DND-41 (cell line): ENCODE data around the gene IDH3G.
"Not testable (repeated sequence)": the region's sequence is repeated elsewhere in the genome, so short reads cannot be mapped to it uniquely, and the experiment has no call there.

Experiments
- ATAC-seq: fragments of 200-7000 bp; cut with Tn5 transposase; 3 replicates; pipeline ENCODE4 v1.9.1; 2021; ENCODE audit warnings: low read depth; ENCODE audit not compliant: insufficient read depth
- DNase-seq: peaks from one replicate; pipeline ENCODE4 v3.0.0-alpha.2; 2020
- H2AFZ ChIP-seq: 2 replicates; pipeline ENCODE4 v1.6.0; 2012; ENCODE audit warnings: low read depth, low read length
- H3K27ac ChIP-seq: 2 replicates; pipeline ENCODE4 v1.5.1; 2012; ENCODE audit warnings: low read length, inconsistent platforms
- H3K27me3 ChIP-seq: fragments of 200-600 bp; sonication (generic); 2 replicates; pipeline ENCODE4 v1.6.0; 2012; ENCODE audit warnings: low read length, mild to moderate bottlenecking, inconsistent platforms; ENCODE audit not compliant: insufficient read depth, poor library complexity
- H3K36me3 ChIP-seq: 2 replicates; pipeline ENCODE4 v1.5.1; 2012; ENCODE audit warnings: low read length, inconsistent platforms; ENCODE audit not compliant: insufficient read depth
- H3K4me1 ChIP-seq: 2 replicates; pipeline ENCODE4 v1.5.1; 2012; ENCODE audit warnings: mild to moderate bottlenecking, low read length; ENCODE audit not compliant: insufficient read depth
- H3K4me2 ChIP-seq: 2 replicates; pipeline ENCODE4 v1.6.0; 2012; ENCODE audit warnings: mild to moderate bottlenecking, moderate library complexity, low read length, inconsistent platforms; ENCODE audit not compliant: insufficient read depth
- H3K4me3 ChIP-seq, 2 experiments: fragments of 200-600 bp in 1 of 2; shearing (Covaris generic) in 1 of 2; 2 replicates each; pipeline ENCODE4 v1.5.1; 2012 to 2016; ENCODE audit warnings: inconsistent platforms in 2 of 2, low read length in 2 of 2, mild to moderate bottlenecking in 2 of 2, low read depth in 1 of 2, moderate library complexity in 1 of 2
- H3K79me2 ChIP-seq: 2 replicates; pipeline ENCODE4 v1.6.0; 2012; ENCODE audit warnings: low read length, inconsistent platforms; ENCODE audit not compliant: insufficient read depth
- H3K9ac ChIP-seq: 2 replicates; pipeline ENCODE4 v1.6.0; 2012; ENCODE audit warnings: low read depth, mild to moderate bottlenecking, inconsistent platforms, low read length, moderate library complexity
- H3K9me3 ChIP-seq: 2 replicates; pipeline ENCODE4 v1.5.1; 2012; ENCODE audit warnings: low read length, moderate library complexity, mild to moderate bottlenecking, inconsistent platforms; ENCODE audit not compliant: insufficient read depth, severe bottlenecking
- H4K20me1 ChIP-seq: 2 replicates; pipeline ENCODE4 v1.6.0; 2012; ENCODE audit warnings: low read length; ENCODE audit not compliant: insufficient read depth
- CTCF ChIP-seq: IDR thresholded peaks from 2 replicates; pipeline ENCODE4 v1.5.1; 2012; ENCODE audit warnings: borderline replicate concordance, low read length, moderate library complexity, mild to moderate bottlenecking; ENCODE audit not compliant: poor library complexity, severe bottlenecking; ENCODE audit errors: extremely low read depth
- EZH2 ChIP-seq: IDR thresholded peaks from 3 replicates; pipeline ENCODE4 v1.6.1; 2012; ENCODE audit warnings: borderline replicate concordance, low read depth, mild to moderate bottlenecking, moderate library complexity, low read length, inconsistent platforms; ENCODE audit not compliant: severe bottlenecking

IDH3G gene

DNA sequence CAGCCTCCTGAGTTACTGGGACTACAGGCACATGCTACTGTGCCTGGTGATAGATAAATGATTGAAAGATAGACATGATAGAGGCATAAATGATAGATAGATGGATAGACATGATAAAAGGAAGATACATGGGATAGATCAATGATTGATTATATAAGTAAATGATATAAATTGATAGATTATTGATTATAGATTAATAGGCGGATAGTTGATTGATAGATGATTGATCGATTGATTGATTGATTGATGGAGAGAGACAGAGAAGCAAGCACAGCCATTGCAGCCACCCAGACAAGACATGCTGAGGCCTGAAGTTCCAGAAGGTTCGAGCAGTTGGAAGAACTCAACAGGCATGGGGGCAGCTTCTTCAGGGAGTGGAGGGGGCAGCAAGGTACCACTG is 47.8 kb downstream of the IDH3G start:
- no peaks in the 10 kb centered on the region for H3K4me1 ChIP-seq
- no peak for ATAC-seq

DNA sequence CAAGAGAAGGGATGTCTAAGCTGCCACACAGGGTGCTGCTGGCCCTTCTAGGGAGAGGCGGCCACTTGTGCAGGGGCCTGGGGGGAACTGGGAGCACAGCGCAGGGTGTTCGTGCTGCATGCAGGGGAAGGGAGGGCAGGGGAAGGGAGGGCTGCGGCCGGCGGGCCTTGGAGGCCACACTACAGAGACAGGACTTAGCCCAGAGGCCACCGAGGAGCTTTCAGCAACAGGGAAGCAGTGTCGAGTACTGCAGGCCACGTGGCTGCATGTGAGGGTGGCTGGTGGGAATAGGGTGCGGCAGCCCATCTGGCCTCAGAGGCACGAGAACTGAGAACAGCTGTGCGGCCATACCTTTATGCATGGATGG is 49.1 kb downstream of the IDH3G start:
- not testable (repeated sequence) for H3K4me2 ChIP-seq, H2AFZ ChIP-seq, H3K9me3 ChIP-seq, H3K79me2 ChIP-seq, H3K4me1 ChIP-seq, H3K4me3 ChIP-seq, H3K27ac ChIP-seq, H3K36me3 ChIP-seq, ATAC-seq, H3K27me3 ChIP-seq, H4K20me1 ChIP-seq, H3K9ac ChIP-seq, DNase-seq

More for the DNA sequence above, 47.8 kb downstream of the IDH3G start:
- Histone ChIP-seq H3K4me2 (no peak overlapping the region), H3K9ac (no peak overlapping the region), H3K27me3 (no peaks in the 10 kb centered on the region), H3K79me2 (no peaks in the 10 kb centered on the region), H3K9me3 (no peaks in the 10 kb centered on the region), H3K4me3 (no peak overlapping the region), H3K36me3 (no peaks in the 10 kb centered on the region), H3K27ac (no peak overlapping the region), H4K20me1 (no peaks in the 10 kb centered on the region), H2AFZ (no peak overlapping the region)
- no peak for TF ChIP-seq CTCF
- TF ChIP-seq EZH2 = no peak
- no peak for DNase-seq

DNA sequence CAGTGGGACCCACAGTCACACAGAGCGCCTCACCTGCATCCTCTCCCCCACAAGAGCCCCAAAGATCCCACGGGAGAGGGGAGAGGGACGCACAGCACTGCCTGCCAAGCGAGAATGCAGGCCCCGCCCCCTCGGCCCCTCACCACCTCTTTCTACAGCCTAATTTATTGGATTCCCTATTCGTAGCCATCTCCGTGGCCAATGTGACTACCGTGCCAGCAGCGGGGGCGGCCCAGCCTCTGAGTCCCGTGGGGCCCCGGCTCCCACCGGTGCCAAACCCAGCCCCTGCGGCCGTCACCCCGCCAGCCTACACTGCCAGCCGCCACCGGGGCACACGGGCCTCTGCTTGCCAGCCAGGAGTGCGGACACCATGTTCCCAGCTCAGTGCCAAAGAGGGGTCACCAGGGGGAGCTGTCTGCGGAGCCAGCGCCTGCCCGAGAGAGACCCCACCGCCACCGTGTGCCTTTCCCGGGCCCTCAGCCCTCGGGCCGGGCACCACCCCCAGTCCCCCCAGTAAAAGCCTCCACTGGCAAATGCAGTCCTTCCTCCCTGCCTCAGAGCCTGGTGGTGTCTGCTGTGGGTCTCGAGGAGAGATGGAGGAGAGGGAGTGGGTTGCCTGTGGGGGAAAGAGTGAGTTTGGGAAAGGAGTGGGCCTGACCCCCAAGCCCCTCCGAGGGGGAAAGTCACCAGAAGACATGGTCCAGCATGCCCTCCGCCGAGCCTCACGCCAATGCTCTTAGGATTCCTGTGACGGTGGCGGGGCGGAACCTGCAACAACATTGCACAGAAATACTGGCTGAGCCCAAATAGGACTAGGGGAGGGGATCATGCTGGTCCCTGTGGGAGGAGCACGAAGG is 49.7 kb downstream of the IDH3G start:
- no peaks in the 10 kb centered on the region for H3K4me1 ChIP-seq
- ATAC-seq (no peak), DNase-seq (no peak)
- H3K9ac ChIP-seq = no peak overlapping the region
- peak; percentile 28 for TF ChIP-seq CTCF
- TF ChIP-seq EZH2 = no peak
- no peak overlapping the region for H3K27ac ChIP-seq
- no peak overlapping the region for H2AFZ ChIP-seq
- H3K4me3 ChIP-seq = no peak overlapping the region
- no peaks in the 10 kb centered on the region for H3K9me3 ChIP-seq
- no peak overlapping the region for H3K4me2 ChIP-seq
- H3K36me3 ChIP-seq = no peaks in the 10 kb centered on the region
- no peaks in the 10 kb centered on the region for H4K20me1 ChIP-seq
- H3K27me3 ChIP-seq = no peaks in the 10 kb centered on the region
- no peaks in the 10 kb centered on the region for H3K79me2 ChIP-seq

- not testable (repeated sequence) for H3K9ac ChIP-seq, H3K4me2 ChIP-seq, H4K20me1 ChIP-seq, H3K79me2 ChIP-seq, H3K27me3 ChIP-seq, DNase-seq, H3K9me3 ChIP-seq, H3K27ac ChIP-seq, ATAC-seq, H3K4me1 ChIP-seq, H3K36me3 ChIP-seq, H2AFZ ChIP-seq, H3K4me3 ChIP-seq
Observed at GRCh38 chrX:153743468-153744209, 50.5 kb downstream of the IDH3G start.

DNA sequence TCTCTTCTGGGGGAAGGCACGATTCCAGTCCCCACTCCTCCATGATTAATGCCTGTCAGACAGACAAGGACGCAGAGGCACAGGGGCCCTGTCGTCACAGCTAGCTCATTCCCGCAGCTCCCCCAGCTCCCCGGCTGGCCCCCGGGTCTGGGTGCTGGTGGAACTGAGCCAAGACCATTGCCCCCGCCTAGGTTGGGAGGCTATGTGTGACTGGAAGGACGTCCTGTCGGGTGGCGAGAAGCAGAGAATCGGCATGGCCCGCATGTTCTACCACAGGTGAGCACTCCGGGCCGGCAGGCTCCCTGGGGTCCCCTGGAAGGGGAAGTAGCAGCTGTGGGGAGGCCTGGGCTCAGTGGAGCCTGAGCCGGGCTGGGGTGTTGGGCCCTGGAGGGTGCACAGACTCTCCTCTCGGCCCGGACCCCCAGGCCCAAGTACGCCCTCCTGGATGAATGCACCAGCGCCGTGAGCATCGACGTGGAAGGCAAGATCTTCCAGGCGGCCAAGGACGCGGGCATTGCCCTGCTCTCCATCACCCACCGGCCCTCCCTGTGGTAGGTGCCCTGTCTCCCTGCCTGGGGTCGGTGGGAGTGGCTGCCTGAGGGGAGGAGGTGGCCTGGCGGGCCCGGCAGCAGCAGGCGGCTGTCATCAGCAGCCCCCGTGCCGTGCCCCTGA is 51.2 kb downstream of the IDH3G start:
- ATAC-seq, H3K9me3 ChIP-seq, H3K4me2 ChIP-seq, H2AFZ ChIP-seq, H3K27me3 ChIP-seq, H3K4me1 ChIP-seq, H3K79me2 ChIP-seq, H3K27ac ChIP-seq, H3K36me3 ChIP-seq, H3K4me3 ChIP-seq, H4K20me1 ChIP-seq, DNase-seq, H3K9ac ChIP-seq: not testable (repeated sequence)

- not testable (repeated sequence) for H2AFZ ChIP-seq, H3K27me3 ChIP-seq, H3K4me3 ChIP-seq, H3K9me3 ChIP-seq, H3K9ac ChIP-seq, DNase-seq, H3K4me2 ChIP-seq, H3K79me2 ChIP-seq, H3K4me1 ChIP-seq, H3K27ac ChIP-seq, H4K20me1 ChIP-seq, H3K36me3 ChIP-seq, ATAC-seq
Observed at GRCh38 chrX:153742111-153742510, 52.1 kb downstream of the IDH3G start.
